A673 (cell line): ENCODE results near the gene TAL1. TPM values are rescaled to one million over a fixed set of nuclear protein-coding genes. Genes with fewer than 3 reads are reported as not detected.
"Not testable (repeated sequence)": the region's sequence is repeated elsewhere in the genome, so short reads cannot be mapped to it uniquely, and the experiment has no call there.

Experiments used
- BruUV-seq: library from RNA; stranded (reverse); fragments of 400-500 nt; replicated peaks from 2 replicates; lab custom pipeline; 2021; lab: Mats Ljungman, UMichigan
- CTCF ChIA-PET: fragments of 300-600 bp; sonication (Branson Sonifier 250); formaldehyde crosslinking; loops from one replicate; lab custom pipeline; 2022; ENCODE audit warnings: antibody characterized with exemption; lab: Charles Lee
- POLR2A ChIA-PET: fragments of 300-600 bp; sonication (Branson Sonifier 250); formaldehyde crosslinking; loops from one replicate; lab custom pipeline; 2022; ENCODE audit warnings: antibody characterized with exemption; ENCODE audit not compliant: low non-redundant PET; lab: Charles Lee
- DNase-seq: peaks from one replicate; pipeline ENCODE4 v3.0.0-alpha.2; 2015; ENCODE audit warnings: low spot score
- H3K27ac ChIP-seq: fragments of 200-600 bp; sonication (generic); 2 replicates; pipeline ENCODE4 v1.5.1; 2016; ENCODE audit warnings: mixed run types, low read depth, mild to moderate bottlenecking, mixed read lengths, antibody characterized with exemption, low read length; ENCODE audit not compliant: poor library complexity, severe bottlenecking
- H3K27me3 ChIP-seq: fragments of 200-600 bp; sonication (generic); replicated peaks from 2 replicates; pipeline ENCODE4 v1.6.1; 2017; ENCODE audit warnings: mixed run types, low read depth, mild to moderate bottlenecking, mixed read lengths, antibody characterized with exemption, low read length; ENCODE audit not compliant: insufficient read depth, poor library complexity
- H3K36me3 ChIP-seq: fragments of 200-600 bp; sonication (generic); 2 replicates; pipeline ENCODE4 v1.6.1; 2016; ENCODE audit warnings: mixed run types, mild to moderate bottlenecking, mixed read lengths, antibody characterized with exemption, low read length; ENCODE audit not compliant: insufficient read depth, poor library complexity, severe bottlenecking
- H3K4me1 ChIP-seq: fragments of 200-600 bp; sonication (generic); 2 replicates; pipeline ENCODE4 v1.6.1; 2017; ENCODE audit warnings: mixed run types, mild to moderate bottlenecking, mixed read lengths, antibody characterized with exemption, low read length; ENCODE audit not compliant: insufficient read depth, poor library complexity, severe bottlenecking
- H3K4me3 ChIP-seq: fragments of 200-600 bp; sonication (generic); 2 replicates; pipeline ENCODE4 v1.5.1; 2016; ENCODE audit warnings: low read depth, mixed run types, mild to moderate bottlenecking, mixed read lengths, low read length; ENCODE audit not compliant: poor library complexity, severe bottlenecking
- H3K9me3 ChIP-seq: fragments of 200-600 bp; sonication (generic); 2 replicates; pipeline ENCODE4 v1.6.1; 2016; ENCODE audit warnings: mixed run types, low read depth, mild to moderate bottlenecking, mixed read lengths, antibody characterized with exemption, low read length; ENCODE audit not compliant: poor library complexity, severe bottlenecking
- CTCF ChIP-seq: fragments of 300-800, 200-600 bp; sonication (generic); conservative IDR thresholded peaks from 2 replicates; pipeline ENCODE4 v1.5.1; 2017; ENCODE audit warnings: low read depth, mild to moderate bottlenecking, antibody characterized with exemption, low read length, moderate library complexity, mixed read lengths
- EZH2 ChIP-seq: fragments of 200-600 bp; sonication (generic); IDR thresholded peaks from 2 replicates; pipeline ENCODE4 v1.6.1; 2017; ENCODE audit warnings: borderline replicate concordance, low read depth, mild to moderate bottlenecking, mixed read lengths, antibody characterized with exemption, low read length; ENCODE audit not compliant: poor library complexity, severe bottlenecking
- intact Hi-C: fragments of 100-400 bp; cut with micrococcal nuclease; formaldehyde crosslinking; loops from one replicate; pipeline ENCODE4 v1.10.0; 2022; ENCODE audit not compliant: unreplicated experiment
- total RNA-seq: library from RNA; stranded (reverse); gene quantifications from 2 replicates; pipeline ENCODE4 v1.2.3, GENCODE V29; 2021

The TAL1 gene
- total RNA-seq, 1 experiment from 2014 or later, result 0.11 TPM

- Histone ChIP-seq H3K4me1 (no peaks in the 10 kb centered on the region), H3K36me3 (no peaks in the 10 kb centered on the region), H3K27ac (no peak overlapping the region), H3K27me3 (peaks cover 11% of the 10 kb centered on the region), H3K4me3 (no peak overlapping the region), H3K9me3 (peaks cover 8% of the 10 kb centered on the region)
- TF ChIP-seq EZH2 (no peak), CTCF (no peak)
- intact Hi-C loops, result no loop called here
- DNase-seq, result no peak
- ChIA-PET CTCF (no interaction called here), POLR2A (no interaction called here)
- no TSS peak for BruUV-seq
These were observed 26.1 kb downstream of the TAL1 start for GRCh38 chr1:47205918-47206317.

- POLR2A ChIA-PET, H3K36me3 ChIP-seq, BruUV-seq, H3K4me1 ChIP-seq, CTCF ChIA-PET, H3K27ac ChIP-seq, H3K4me3 ChIP-seq, intact Hi-C loops, DNase-seq, H3K9me3 ChIP-seq: not testable (repeated sequence)
- peaks cover 26% of the 10 kb centered on the region for H3K27me3 ChIP-seq
These were observed 28.5 kb downstream of the TAL1 start for GRCh38 chr1:47203504-47203903.

- BruUV-seq, result no TSS peak
- no peak for DNase-seq
- Histone ChIP-seq H3K36me3 (no peaks in the 10 kb centered on the region), H3K9me3 (peaks cover 8% of the 10 kb centered on the region), H3K4me1 (no peaks in the 10 kb centered on the region), H3K4me3 (no peak overlapping the region), H3K27me3 (peaks cover 31% of the 10 kb centered on the region), H3K27ac (no peak overlapping the region)
- intact Hi-C loops, result no loop called here
- ChIA-PET CTCF (no interaction called here), POLR2A (no interaction called here)
- TF ChIP-seq CTCF, result no peak
- no peak for TF ChIP-seq EZH2
These were observed 30.8 kb downstream of the TAL1 start for GRCh38 chr1:47201179-47201578.

GRCh38 chr1:47198214-47198613 is 33.8 kb downstream of the TAL1 start:
- intact Hi-C loops, result no loop called here
- no peak for TF ChIP-seq CTCF
- no peak for TF ChIP-seq EZH2
- Histone ChIP-seq H3K4me1 (no peaks in the 10 kb centered on the region), H3K27me3 (peaks cover 30% of the 10 kb centered on the region), H3K4me3 (no peak overlapping the region), H3K27ac (no peak overlapping the region), H3K9me3 (peaks cover 6% of the 10 kb centered on the region), H3K36me3 (no peaks in the 10 kb centered on the region)
- ChIA-PET CTCF (no interaction called here), POLR2A (no interaction called here)
- DNase-seq, result no peak
- no TSS peak for BruUV-seq
